Stimulated activated CD4-positive, alpha-beta T cell treated with anti-CD3 and anti-CD28 coated beads, Interleukin-1b, Interleukin-23, amount 100 ng/mL, for 48 hours (primary cell): ENCODE measurements around the gene CHMP4A.

ENCODE experiments used
- DNase-seq: peaks from one replicate; pipeline ENCODE4 v3.0.0-alpha.2; 2020

Gene CHMP4A

GRCh38 chr14:24177041-24177825 is 36.1 kb downstream of the CHMP4A start:
- no peak for DNase-seq

- no peak for DNase-seq
Measured at GRCh38 chr14:24176599-24176998, 36.7 kb downstream of the CHMP4A start.

- DNase-seq, result no peak
Measured at GRCh38 chr14:24172871-24173281, 40.4 kb downstream of the CHMP4A start.

- no peak for DNase-seq
Measured at GRCh38 chr14:24172261-24172860, 40.9 kb downstream of the CHMP4A start.

GRCh38 chr14:24171422-24172260 is 41.6 kb downstream of the CHMP4A start, which contains the start of gene REC8:
Gene REC8, plus strand, starts transcription at chr14:24172080. Its CDS starts 473 bp downstream, at chr14:24172553.
- DNase-seq, result peak; percentile 80

- no peak for DNase-seq
Measured at GRCh38 chr14:24167469-24168114, 45.7 kb downstream of the CHMP4A start.

GRCh38 chr14:24165785-24166184 is 47.5 kb downstream of the CHMP4A start:
- no peak for DNase-seq

- DNase-seq, result no peak
Measured at GRCh38 chr14:24164518-24164991, 48.7 kb downstream of the CHMP4A start.

- peak; percentile 37 for DNase-seq
Measured at GRCh38 chr14:24162093-24162492, 51.2 kb downstream of the CHMP4A start.

- DNase-seq, result peak; percentile 97
Measured at GRCh38 chr14:24160850-24161804, 52.2 kb downstream of the CHMP4A start, which contains the start of gene IRF9. Gene IRF9, plus strand, starts transcription at chr14:24161265. Its CDS starts 880 bp downstream, at chr14:24162145.

GRCh38 chr14:24160499-24160849 is 52.8 kb downstream of the CHMP4A start:
- no peak for DNase-seq

GRCh38 chr14:24159777-24160498 is 53.4 kb downstream of the CHMP4A start:
- no peak for DNase-seq
